Esophagus squamous epithelium (tissue), 4 donors: ENCODE measurements around the gene FNDC5.

Experiments used
- POLR2A ChIP-seq, 4 donors: fragments of 450-650 bp; IDR thresholded peaks; one replicate each; pipeline ENCODE4 v1.6.1; 2017; ENCODE audit warnings: antibody characterized with exemption in 4 of 4, mild to moderate bottlenecking in 4 of 4, moderate library complexity in 3 of 4
- TF ChIP-seq, protein P1 (sequence below), 6 experiments: fragments of 450-650 bp in 4 of 6; fragments of 200-600 bp in 2 of 6; sonication (generic) in 2 of 6; IDR thresholded peaks; one replicate each; pipeline ENCODE4 v1.5.1; 2016 to 2019; ENCODE audit warnings: antibody characterized with exemption in 6 of 6, mild to moderate bottlenecking in 4 of 6, moderate library complexity in 4 of 6

DNA sequence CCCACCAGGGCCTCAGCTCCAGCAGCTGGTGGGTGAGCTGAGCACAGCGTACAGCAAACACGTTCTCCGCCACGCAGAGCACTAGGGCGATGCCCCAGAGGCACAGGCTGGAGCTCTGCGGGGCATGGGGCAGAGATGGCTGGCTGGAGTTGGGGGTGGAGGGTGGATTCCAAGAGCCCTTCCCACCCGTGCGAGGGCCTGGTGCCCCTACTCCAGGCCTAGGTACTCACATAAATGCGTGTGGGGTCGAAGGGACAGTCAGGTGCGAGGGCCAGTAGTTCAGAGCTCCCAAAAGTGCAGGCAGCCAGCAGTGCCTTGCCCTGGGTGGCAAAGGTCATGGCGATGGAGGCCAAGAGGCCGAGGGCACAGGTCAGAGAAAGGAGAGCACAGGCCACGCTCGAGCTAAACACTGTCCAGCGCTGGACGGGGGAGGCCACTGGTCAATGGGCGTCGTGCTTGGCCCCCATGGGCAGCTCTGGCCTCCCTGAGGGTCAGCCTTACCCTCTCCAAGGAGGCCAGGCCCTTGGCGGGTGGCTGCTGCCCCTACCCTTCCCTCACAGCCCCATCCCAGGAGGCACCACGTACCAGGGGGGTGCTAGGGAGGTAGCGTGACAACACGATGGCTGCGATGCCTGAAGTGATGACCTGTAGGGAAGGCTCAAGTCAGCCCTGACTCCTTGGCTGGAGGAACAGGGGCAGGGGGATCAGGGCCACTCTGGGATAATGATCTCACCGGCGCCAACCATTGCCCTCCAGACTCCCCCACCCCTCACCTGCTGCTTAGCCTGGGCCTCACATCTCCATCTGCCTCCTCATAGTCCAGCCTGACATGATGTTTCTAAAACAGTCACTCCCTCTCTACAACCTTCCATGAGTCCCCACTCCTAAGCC, 24.9 kb upstream of the FNDC5 start:
- TF ChIP-seq, protein P1, sequence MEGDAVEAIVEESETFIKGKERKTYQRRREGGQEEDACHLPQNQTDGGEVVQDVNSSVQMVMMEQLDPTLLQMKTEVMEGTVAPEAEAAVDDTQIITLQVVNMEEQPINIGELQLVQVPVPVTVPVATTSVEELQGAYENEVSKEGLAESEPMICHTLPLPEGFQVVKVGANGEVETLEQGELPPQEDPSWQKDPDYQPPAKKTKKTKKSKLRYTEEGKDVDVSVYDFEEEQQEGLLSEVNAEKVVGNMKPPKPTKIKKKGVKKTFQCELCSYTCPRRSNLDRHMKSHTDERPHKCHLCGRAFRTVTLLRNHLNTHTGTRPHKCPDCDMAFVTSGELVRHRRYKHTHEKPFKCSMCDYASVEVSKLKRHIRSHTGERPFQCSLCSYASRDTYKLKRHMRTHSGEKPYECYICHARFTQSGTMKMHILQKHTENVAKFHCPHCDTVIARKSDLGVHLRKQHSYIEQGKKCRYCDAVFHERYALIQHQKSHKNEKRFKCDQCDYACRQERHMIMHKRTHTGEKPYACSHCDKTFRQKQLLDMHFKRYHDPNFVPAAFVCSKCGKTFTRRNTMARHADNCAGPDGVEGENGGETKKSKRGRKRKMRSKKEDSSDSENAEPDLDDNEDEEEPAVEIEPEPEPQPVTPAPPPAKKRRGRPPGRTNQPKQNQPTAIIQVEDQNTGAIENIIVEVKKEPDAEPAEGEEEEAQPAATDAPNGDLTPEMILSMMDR (IDR thresholded peaks at IDR 0.05), result no peak
- TF ChIP-seq POLR2A (IDR thresholded peaks at IDR 0.05), result no peak
